T1000 (cell line): ENCODE data around the gene ALCAM.
"Not testable (repeated sequence)": the region's sequence is repeated elsewhere in the genome, so short reads cannot be mapped to it uniquely, and the experiment has no call there.

Source experiments
- DNase-seq: peaks from one replicate; lab custom pipeline; 2025; ENCODE audit warnings: mixed read lengths; lab: John Stamatoyannopoulos, UW

Gene ALCAM

GRCh38 chr3:105594219-105594618 is 227.5 kb downstream of the ALCAM start:
- DNase-seq, result no peak

DNA sequence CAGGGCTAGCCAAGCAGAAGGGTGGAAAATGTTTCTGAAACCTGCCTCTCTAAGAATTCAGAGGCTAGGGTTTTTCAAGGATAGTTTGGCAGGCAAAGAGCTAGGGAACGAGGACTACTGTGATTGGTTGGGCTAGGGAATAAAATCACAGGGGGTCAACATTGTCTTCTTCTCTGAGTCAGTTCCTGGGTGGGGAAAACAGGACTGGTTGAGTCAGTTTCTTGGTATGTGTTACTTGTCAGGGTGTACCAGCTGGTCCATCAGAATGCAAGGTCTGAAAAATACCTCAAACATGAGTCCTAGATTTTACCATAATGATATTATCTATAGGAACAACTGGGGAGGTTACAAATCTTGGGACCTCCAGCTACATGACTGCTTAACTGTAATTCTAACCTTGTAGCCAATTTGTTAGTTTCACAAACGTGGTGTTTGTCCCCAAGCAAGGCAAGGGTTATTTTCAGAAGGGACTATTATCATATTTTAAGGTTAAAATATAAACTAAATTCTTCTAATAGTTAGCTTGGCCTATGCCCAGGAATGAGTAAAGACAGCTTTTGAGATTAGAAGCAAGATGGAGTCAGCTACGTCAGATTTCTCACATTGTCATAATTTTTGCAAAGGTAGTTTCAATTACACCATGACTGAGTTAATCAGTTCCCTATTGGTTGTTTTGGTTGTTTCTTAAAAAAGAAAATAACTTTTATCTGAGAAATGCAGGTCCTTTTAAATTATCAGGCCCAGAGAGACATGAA is 231.5 kb downstream of the ALCAM start:
- DNase-seq, result peak; percentile 56

- DNase-seq, result no peak
Observed at GRCh38 chr3:105599350-105599749, 232.6 kb downstream of the ALCAM start.

DNA sequence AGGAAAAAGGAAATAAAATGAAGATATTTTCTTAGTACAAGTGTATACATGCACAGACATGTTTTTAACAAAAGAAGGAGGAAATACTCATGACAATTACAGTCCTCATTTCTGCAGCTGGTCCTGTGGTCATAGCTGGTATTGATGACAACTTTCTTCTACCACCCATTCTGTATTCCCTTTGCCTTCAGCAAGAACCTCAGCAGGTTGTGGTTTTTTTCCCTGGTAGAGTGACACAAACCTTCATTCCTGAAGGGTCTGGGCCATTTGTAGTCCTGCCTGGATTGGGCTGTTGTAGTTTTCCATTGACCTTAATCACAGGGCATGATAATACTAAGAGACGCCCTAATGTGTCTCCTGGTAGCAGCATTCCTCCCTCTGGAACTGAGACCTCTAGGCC is 235.0 kb downstream of the ALCAM start:
- not testable (repeated sequence) for DNase-seq

DNA sequence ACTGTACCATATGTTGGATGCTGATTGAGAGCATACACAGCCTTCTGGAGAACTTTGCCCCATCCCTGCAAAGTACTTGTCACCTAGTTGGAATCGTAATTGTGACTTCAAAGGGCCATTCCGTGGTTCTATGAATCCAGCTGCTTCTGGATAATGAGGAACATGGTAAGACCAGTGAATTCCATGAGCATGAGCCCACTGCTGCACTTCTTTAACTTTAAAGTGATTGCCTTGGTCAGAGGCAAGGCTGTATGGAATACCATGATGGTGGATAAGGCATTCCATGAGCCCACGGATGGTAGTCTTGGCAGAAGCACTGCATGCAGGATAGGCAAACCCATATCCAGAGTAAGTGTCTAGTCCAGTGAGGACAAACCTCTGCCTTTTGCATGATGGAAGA is 235.6 kb downstream of the ALCAM start:
- DNase-seq, result not testable (repeated sequence)

DNA sequence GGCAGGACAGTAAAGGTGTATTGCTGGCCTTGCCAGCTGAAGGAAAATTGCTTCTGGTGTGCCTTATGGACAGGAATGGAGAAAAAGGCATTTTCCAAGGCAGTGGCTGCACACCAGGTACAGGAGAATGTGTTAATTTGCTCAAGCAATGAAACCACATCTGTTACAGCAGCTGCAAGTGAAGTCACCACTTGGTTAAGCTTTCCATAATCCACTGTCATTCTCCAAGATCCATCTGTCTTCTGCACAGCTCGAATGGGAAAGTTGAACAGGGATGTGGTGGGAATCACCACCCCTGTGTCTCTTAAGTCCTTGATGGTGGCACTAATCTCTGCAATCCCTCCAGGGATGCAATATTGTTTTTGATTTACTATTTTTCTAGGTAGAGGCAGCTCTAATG is 236.8 kb downstream of the ALCAM start:
- not testable (repeated sequence) for DNase-seq

DNA sequence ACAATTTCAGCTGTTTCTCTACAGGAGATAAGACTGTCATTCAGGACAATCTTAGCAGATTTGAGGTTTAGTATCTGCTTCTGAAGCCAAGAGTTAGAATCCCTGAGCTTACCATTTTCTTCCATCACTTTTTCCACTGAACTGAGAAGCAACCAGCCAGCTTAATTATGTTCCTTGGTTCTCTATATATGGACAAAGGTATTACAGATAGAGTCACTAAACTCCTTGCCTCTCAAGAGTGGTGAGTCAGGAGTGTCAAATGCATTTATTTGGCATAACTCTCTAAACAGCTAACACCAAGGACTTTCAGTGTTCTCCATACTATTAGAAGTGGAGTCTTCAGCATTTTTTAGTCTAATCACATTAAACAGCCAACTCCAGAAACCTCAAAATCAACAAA is 239.3 kb downstream of the ALCAM start:
- no peak for DNase-seq

DNA sequence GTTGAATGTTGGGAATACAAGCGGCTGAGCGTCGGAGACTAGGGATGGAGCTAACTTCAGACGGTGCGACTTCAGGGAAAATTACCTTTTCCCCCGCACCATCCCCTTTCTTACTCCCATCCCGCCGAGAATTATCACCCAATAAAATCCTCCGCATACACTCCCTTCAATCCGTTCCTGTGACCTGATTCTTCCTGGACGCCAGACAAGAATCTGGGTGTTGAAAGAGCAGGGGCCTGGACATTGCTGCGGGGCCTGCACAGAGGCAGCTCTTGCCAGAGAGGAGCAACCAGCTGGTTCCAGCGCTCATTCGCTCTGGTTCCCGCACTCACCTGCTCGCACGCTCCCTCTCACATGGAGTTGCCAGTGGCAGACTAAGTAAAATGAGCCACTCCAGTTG is 241.9 kb downstream of the ALCAM start:
- no peak for DNase-seq

DNA sequence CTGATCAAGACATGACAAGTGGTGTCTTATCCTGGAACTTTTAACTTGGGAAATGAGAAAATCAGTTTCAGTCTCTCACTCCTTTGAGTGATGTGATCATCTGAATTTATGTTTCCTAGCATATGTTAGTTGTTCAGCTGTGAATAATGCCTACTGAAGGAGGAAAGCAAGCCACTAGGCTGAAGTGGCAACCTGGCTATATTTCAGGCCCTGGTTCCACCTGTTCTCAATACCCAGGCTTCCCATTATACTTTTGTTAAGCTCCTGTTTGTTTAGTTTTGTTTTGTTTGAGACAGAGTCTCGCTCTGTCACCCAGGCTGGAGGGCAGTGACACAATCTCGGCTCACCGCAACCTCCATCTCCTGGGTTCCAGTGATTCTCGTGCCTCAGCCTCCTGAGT is 243.8 kb downstream of the ALCAM start:
- DNase-seq, result no peak

GRCh38 chr3:105611304-105612192 is 244.8 kb downstream of the ALCAM start:
- DNase-seq, result no peak

GRCh38 chr3:105613120-105613519 is 246.4 kb downstream of the ALCAM start:
- DNase-seq, result no peak

DNA sequence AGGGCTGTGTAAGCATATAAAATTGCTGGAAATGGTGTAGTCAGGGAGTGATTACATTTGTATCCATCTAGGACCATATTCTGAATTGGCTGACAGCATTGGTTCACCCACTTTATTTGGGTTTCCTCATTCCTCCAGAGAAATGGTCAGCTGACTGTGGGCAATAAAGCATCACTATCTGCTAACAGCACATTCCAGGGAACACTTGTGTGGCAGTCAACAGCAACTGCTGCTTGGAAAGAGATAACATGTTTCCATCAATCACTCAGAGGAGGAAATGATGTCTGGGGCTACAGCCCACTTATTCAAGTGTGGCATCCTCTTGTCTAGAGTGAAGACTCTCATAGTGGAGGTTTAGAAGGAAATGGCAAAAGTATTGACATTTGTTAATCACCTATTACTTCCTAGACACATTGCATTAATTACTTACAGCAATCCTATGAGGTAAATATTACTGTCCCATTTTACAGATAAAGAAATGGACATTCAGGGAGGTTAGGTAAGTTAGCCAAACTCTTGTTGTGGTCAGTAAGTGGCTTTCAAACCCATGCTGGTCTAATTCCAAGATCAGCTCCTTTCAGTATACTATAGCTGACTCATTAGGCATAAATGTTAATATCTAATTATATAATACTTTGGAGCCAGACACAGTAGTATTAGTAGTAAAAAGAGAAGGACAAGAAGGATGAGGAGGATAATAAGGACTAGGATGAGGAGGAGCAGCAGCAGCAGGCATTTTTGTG is 247.8 kb downstream of the ALCAM start:
- no peak for DNase-seq

- DNase-seq, result no peak
Observed at GRCh38 chr3:105615814-105616213, 249.1 kb downstream of the ALCAM start.

- no peak for DNase-seq
Observed at GRCh38 chr3:105616374-105617121, 249.8 kb downstream of the ALCAM start.

DNA sequence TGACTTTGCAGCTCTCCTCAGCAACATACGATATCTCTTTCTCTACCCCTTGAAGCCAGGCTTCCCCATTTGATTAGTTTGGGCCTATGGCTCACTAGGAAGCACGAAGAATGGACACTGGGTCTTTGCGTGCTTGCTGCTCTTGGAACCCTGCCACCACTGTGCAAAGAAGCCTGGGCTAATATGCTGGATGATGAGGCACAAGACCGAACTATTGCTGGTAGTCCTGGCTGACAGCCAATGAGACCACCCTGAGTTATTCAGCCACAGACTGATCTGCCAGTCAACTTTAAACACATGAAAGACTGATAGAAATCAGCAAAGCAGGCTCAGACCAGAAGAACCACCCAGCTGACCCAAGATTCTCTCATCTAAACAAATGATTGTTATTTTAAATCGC is 251.8 kb downstream of the ALCAM start:
- no peak for DNase-seq

- no peak for DNase-seq
Observed at GRCh38 chr3:105619651-105620050, 252.9 kb downstream of the ALCAM start.

- no peak for DNase-seq
Observed at GRCh38 chr3:105620236-105620635, 253.5 kb downstream of the ALCAM start.

GRCh38 chr3:105622169-105622568 is 255.5 kb downstream of the ALCAM start:
- DNase-seq, result no peak
